Glomerular visceral epithelial cell (primary cell): ENCODE measurements around the gene GCDH.
"Not testable (repeated sequence)": the region's sequence is repeated elsewhere in the genome, so short reads cannot be mapped to it uniquely, and the experiment has no call there.

Experiments
- DNase-seq: peaks from one replicate; pipeline ENCODE4 v3.0.0-alpha.2; 2016; ENCODE audit errors: extremely low spot score

GCDH gene

DNA sequence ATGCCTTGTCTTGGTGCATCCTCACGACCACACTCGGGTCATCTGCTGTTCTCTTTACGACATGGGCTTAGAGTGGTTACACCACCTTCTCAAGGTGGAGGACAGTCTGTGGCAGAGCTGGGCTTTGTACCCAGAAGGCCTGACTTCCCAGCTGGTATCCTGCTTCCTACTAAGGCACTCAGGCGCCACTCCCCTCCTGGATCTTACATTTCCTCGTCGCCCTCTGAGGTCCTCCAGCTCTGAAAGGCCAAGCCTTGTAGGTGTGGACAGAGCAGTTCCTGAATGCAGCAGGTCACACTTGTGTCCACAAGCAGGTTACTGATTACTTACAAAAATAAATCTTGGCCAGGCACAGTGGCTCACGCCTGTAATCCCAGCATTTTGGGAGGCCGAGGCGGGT, 16.2 kb downstream of the GCDH start:
- DNase-seq, result no peak

DNA sequence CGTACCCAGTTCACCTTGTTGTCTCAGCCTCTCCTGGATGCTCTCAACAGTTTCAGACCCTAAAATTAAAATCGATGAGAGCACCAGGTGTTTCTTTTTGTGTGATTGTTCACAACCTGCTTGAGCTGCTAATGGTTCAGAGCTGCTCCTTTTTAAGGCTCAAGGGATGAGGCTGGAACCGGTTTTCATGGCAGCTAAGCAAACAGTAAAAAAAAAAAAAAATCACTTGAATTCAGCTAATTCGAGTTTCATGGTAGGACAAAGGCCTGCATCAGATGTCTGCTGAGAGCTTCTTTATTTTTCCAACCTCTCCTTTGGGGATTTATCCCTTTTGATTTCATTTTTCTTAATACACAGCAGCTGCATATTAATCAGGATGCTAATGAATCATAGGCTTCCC, 21.6 kb downstream of the GCDH start:
- no peak for DNase-seq

DNA sequence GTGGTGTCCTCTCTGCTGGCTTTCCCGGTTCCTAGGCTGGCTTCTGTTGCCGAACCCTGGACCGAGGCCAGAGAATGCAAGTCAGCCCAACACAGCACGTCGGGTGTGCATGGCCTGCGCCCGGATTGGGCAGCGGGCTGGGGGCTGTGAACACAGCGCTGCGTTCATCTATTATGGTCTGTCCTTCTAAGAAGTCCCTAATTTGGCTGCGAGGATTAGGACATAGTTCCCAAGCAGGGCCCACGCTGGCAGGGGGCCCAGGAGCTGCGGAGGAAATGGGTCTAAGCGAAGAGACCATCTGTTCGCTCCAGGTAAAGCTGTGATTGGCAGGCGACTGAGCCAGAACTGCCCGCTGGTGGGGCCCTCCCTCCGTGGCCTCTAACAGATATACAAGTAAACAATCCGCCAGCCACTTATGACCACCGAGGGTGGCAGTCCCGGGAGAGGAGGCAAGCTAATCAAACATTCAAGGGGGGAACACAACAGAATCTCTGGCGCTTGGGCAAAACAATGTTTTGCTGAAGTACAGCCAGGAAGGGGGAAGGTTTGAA, 22.1 kb downstream of the GCDH start:
- no peak for DNase-seq

DNA sequence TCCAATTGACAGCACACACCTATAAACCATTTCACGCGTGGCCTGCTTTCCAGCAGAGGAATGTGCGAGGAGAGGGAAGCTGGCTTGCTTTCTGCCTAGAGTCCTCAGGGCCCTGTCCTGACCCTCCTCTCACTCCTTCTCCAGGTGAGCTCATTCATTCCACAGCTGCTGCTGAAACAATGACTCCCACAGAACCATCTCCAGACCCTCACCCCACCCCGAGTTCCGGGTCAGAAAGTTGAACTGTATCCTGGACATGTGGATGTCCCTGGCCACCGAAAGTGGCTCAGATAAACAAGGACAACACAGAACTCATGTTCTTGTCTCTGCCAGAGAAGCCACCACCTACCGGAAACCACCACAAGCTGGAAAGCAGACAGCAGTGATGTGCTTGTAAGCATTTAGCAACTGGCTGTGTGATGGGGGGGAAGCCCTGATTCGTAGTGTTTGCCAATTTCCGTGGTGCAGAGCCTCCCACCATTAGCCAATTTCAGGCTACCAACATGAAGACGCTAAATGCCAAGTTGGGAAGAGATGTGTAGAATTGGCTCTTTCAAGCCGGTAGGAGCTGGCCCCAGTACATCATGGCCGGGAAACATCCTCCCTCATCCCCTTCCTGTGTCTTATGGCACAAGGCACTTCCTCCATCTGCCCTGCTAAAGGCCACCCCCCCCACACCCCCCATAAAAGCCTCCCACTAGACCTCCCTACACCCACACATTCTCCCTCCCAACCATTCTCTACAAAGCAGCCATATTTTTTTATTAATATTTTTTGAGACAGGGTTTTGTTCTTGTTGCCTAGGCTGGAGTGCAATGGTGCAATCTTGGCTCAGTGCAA, 23.1 kb downstream of the GCDH start:
- DNase-seq, result no peak

DNA sequence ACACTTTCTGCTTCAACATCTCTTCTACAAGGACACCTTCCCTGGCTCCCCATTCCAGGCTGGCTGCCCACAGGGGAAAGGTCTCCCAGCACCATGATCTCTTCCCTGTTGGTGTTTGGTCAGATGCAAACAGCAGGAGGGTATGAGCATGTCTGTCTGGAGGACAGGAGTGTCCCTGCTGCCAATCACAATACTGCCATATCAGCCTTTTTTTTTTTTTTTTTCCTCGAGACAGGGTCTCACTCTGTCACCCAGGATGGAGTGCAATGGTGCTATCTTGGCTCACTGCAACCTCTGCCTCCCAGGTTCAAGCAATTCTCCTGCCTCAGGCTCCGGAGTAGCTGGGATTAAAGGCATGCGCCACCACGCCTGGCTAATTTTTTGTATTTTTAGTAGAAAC, 24.9 kb downstream of the GCDH start:
- not testable (repeated sequence) for DNase-seq

DNA sequence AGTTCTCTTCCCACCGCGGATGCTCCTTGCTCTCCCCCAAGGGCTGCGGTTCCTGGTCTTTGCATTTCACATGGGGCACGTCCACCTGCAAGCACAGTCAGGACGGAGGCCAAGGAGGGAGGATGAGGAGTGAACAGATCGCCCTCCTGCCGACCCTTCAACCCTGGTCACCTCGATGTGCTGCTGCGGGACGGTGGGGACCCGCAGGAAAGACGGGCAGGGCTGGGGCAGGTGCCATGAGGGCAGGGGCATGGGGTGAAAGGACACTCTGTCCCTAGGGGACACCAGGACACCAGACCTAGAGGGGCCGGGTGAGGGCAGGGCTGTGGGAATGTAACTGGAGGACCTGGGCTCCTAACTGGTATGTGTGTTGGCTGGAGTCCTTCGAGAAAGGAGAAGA, 27.3 kb downstream of the GCDH start:
- DNase-seq, result no peak

DNA sequence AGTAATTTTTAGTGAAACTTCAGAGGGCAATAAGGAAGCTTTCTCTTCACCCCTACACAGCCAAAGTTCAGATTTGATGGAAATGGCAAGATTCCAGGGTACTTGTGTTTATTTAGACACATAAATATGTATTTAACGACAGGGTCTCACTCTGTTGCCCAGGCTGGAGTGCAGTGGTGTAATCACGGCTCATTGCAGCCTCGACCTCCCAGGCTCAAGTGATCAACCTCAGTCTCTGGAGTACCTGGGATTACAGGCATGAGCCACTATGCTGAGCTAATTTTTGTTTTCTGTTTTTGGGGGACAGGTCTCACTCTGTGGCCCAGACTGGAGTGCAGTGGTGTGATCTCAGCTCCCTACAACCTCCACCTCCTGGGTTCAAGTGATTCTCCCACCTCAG, 30.1 kb downstream of the GCDH start:
- DNase-seq, result no peak

DNA sequence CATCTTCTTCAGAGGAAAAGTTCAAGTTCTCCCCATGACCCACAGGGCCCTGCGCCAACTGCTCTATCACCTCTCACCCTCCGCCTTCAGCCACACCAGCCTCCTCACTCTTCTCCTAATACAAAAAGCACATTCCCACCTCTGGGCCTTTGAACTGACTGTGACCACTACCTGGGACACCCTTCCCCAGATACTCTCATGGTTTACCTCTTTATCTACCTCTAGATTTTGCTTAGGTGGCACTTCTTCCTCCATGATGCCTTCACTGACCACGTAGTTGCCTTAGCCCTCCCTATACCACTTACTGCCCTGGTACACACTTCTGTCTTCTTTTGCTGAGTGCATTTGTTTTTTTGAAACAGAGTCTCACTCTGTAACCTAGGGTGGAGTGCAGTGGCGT, 32.0 kb downstream of the GCDH start:
- DNase-seq, result no peak

DNA sequence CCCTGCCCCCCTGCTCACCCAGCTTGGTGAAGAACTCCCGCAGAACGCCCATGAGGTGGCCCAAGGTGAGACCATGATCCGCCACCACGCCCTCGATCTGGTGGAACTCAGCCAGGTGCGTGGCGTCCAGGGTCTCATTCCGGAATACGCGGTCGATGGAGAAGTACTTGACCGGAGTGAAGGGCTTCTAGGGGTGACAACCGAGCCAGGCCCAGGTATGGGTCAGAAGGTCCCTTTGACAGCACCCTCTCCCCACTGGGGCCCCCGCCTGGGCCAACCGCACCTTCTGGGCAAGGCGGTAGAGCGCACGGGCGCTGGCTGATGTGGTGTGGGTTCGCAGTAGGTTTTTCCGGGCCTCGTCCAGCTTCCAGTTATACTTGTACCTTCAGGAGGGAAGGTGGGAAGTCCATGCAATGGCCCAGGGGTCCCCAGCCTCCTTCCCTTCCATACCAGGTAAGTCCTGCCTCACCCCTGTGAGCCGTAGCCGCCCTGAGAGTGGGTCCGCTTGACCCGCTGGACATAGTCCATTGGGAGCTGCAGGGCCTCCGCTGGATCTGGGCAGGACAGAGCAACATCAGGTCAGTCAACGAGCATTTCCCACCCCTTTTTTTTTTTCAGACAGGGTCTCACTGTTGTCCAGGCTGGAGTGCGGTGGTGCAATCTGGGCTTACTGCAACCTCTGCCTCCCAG, 33.8 kb downstream of the GCDH start:
- DNase-seq, result no peak

DNA sequence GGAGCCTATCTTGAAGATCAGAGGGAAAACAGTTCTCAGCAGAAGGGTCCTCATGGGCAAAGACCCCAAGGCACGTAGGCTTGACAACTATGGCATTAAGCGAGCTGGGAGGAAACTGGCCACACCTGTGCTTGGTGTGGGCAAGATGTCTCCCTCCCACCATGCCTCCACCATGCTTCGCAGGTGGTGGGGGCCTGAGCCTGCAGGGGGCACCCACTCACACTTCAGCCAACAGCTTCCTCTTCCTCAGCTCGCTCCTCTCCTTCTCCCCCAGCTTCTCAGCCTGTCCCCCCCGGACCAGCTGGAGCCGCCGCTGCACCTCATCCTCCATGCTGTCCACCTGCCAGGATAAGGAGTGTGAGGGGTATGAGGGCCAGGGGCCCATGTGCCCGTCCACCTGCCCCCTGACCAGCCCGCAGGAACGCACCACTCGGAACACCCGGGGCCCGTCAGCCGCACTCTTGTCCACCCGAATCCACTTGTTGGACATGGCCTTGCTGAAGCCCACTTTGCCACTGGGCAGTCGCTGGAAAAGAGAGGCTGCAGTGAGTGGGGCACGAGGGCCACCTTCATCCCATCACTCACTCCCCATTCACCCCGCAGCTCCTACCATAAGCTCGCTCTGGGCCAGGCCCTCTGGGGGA, 39.2 kb downstream of the GCDH start:
- DNase-seq, result no peak

DNA sequence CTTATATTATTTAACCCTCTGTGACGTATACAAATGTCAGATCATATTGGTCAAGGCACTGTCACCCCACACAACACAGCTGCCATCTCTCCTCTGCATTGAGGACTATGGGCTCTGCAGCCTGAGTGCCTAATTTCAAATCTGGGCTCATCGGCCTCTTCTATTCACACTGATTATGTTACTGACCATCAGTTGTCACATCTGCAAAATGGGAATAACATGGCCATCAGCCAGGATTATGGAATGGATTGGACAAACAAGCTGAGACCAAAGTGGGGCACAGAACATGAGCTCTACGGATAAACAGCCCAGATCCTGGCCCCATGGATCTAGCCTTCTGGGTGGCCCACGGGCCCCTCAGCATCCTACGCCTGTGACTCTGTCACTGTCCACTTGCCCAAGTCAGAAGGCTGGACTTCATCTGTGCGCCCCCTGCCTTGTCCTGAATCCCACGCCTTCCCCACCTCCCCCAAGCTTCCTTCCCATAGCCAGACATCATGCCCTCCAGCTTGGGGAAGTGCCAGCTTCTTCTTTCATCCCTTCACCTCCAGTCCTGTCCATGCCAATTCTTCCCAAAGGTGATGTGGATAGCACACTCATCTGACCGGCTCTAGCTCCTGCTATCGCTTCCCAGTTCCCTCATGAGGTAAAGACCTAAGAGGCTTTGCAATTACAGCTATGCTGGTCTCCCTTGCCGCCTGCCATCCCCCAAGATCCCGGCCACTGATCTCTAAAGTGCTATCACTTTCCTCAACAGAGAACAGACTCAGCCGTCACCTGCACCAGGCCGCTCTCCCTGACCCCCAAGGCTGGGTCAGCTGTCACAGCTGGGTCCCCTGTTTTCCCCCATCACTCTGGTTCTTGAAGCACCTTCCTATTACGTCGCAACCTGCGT, 41.7 kb downstream of the GCDH start:
- no peak for DNase-seq

DNA sequence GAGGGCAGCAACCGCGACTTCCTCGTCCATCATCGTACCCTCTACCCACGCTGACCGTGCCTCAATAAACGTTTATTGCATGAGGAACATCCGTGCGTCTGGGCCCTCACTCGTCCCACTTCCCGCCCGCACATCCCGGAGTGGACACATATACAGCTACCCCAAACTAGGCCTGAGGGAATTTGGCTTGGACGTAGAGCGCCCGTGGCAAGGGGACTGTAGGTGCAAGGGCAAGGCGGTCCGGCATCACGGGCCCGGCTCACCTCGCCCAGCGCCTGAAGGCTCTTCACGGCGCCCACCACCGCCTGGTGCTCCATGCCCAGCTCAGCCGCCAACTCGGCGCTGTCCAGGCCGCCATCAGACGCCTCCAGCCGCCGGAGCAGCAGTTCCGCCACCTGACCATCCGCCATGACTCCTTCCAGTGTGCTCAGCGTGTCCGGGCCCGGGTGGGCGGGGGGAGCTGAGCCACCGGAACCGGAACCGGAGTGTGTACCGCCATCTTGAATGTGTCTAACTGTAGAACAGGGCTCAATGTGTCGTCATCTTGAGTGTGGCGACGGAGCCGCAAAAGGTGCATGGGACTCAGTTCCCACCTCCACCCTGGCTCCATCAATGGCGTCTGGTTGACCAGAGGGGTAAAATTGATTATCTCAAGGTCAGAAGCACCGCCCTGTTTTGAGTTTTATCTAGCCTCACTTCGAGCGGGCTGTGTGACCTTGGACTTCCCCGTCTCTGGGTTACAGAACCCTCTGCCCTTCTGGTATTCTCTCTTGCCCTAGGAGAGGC, 42.5 kb downstream of the GCDH start, which contains the start of gene FARSA:
Gene FARSA (minus strand): TSS at position 425 of the 786 bp plus-strand sequence. CDS start 15 bp downstream, at position 410.
- peak; percentile 91 for DNase-seq

DNA sequence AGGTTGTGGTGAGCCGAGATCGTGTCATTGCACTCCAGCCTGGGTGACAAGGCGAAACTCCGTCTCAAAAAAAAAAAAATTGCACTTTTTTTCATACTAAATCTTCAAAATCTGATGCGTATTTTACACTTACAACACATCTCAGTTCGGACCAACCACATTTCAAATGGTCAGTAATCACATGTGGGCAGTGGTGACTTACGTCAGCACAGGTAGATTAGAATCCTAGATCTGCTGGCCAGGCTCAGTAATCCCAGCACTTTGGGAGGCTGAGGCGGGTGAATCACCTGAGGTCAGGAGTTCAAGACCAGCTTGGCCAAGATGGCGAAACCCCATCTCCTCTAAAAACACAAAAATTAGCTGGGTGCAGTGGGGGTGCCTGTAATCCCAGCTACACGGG, 44.1 kb downstream of the GCDH start:
- no peak for DNase-seq

DNA sequence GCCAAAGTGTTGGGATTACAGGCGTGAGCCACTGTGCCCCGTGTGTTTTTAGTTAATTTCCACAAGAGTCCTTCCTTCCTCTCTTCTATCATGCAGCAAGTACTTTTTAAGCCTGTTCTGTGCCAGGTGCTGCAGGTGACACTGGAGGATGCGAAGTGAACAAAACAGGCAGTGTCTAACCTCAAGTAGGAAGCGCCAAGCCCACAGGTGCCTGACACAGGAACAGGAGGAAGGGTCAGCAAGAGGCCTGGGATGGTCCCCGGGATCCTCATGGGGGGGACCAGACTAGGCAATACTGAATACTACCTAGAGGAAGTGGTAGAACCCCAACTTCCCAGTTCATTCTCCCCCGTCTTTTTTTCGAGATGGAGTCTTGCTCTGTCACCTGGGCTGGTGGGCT, 45.6 kb downstream of the GCDH start:
- no peak for DNase-seq

DNA sequence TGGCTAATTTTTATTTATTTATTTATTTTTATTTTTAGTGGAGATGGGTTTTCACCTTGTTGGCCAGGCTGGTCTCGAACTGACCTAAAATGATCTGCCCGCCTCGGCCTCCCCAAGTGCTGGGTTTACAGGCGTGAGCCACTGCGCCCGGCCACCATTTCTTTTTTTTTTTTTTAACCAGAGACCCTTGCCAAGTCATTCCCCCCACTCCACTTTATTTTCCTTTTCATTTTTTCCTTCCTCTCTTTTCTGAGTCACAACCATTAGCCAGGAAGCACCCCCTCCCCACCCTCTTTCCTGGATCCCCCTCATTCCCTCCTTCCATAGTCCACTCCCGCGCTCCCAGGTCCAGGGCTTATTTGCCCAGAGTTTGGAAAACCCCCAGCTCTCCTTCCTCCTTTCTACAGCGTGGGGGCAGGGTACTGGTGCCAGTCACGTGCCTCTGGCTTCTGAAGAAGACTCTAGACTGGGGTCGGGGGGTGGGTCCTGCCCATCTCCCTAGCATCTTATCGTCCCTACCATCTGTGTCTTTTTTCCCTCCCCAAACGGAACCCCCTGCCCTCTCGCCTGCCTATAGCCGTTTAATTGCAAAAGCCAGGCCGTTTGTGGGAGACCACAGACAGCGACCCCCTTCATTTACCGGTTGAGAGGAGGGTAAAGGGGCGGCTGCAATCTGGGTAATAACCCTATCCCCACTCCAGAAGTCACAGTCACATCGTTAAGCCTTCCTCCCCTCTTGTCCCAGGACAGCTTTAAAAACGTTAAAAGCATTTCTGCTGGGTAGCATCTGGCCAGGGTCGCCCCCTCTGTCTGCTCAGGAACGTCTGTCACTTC, 46.4 kb downstream of the GCDH start:
- DNase-seq, result no peak

DNA sequence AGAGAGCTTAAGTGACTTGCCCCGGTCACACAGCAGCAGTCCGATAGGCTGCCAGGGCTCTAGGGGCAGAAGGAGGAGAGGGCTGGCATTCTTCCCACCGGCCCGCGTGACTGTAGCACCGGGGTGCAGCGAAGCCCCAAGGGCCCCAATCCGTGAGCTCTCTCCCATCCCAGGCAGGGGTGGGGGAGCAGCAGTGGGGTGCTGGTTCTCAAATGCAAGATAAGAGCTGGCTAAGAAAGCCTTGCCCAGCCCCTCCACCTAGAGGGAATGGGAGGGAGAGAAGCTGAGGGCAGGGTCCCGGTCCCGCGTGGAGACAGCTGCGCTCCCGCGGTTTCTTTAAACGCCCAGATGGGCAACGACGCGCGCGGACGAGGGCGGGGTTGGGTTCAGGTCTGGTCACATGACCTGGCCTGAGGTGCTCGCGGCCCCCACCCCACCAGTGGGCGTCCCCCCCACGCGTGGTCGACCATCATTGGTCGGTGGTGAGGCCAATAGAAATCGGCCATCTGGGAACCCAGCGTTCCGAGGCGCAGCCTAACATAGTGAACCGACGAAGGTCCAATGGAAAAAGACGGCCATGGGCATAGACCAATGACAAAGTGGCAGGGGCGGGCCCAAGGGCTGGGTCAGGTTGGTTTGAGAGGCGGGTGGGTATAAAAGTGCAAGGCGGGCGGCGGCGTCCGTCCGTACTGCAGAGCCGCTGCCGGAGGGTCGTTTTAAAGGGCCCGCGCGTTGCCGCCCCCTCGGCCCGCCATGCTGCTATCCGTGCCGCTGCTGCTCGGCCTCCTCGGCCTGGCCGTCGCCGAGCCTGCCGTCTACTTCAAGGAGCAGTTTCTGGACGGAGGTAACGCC, 47.2 kb downstream of the GCDH start, which contains the start of gene CALR:
Gene CALR (plus strand): TSS at position 683 of the 852 bp plus-strand sequence. CDS start 71 bp downstream, at position 754.
- DNase-seq, result peak; percentile 100

DNA sequence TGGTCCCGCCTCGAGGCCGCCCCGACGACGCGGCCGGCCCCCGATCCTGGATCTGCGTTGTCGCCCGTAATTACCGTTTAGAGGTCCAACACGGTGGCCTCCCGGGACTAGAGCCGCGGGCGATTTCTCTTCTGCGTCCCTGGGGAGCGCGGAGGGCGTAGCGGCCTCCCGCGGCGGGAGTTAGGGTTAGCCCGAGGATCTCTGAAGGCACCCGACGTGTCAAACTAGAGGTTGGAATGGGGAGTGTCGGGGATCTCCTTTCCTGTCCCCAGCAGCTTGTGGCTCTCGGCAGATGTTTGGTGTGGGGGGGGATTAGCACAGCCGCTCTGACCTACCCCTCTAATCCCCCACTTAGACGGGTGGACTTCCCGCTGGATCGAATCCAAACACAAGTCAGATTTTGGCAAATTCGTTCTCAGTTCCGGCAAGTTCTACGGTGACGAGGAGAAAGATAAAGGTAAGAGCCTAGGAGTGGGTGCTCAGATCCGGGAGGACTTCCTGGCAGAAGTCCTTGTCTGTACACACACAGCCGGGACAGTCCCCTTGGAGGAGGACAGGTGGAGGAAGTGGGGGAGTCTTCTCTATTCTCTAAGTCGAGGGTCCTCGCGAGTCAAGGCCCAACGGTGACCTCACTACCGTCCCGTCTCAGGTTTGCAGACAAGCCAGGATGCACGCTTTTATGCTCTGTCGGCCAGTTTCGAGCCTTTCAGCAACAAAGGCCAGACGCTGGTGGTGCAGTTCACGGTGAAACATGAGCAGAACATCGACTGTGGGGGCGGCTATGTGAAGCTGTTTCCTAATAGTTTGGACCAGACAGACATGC, 48.0 kb downstream of the GCDH start:
- DNase-seq, result peak; percentile 40

DNA sequence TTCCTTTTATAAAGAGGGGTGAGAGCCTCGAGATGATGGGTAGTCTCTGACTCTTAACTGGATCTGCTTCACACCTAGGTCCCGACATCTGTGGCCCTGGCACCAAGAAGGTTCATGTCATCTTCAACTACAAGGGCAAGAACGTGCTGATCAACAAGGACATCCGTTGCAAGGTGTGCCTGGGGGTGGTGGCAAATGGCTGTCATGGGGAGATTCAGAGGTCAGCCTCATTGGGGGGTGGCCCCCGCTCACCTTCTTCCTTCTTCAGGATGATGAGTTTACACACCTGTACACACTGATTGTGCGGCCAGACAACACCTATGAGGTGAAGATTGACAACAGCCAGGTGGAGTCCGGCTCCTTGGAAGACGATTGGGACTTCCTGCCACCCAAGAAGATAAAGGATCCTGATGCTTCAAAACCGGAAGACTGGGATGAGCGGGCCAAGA, 49.0 kb downstream of the GCDH start:
- DNase-seq, result no peak
